Astrocyte (in vitro differentiated cells and primary cell): ENCODE measurements around the gene HS6ST3.

Experiments used
- EZH2 ChIP-seq: IDR thresholded peaks from 2 replicates; pipeline ENCODE4 v1.6.1; 2012; ENCODE audit warnings: mild to moderate bottlenecking, low read length, inconsistent platforms; ENCODE audit not compliant: insufficient read depth
- TF ChIP-seq, protein P1 (sequence below): IDR thresholded peaks from 2 replicates; pipeline ENCODE4 v1.5.1; 2011; ENCODE audit warnings: low read depth, mild to moderate bottlenecking, inconsistent platforms, low read length, moderate library complexity; ENCODE audit not compliant: insufficient read depth

DNA sequence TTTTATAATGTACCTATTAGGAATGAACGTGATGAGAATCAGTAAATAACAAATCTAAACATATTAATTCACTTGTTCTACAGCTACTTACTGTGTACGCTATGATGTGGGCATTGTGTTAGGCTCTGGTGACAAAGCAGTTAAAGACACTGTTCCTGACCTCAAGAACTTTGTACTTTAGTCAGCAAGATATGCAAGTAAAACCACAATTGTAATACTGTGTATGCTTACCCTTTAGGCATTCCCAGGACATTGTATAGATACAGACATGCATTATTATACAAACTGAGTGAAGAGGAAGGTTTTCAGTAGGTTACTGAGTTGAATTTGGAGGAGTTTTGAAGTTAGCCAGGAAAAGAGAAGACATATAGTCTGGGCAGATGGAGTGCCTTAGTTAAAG lies 435.8 kb downstream of the HS6ST3 start:
- TF ChIP-seq, protein P1, sequence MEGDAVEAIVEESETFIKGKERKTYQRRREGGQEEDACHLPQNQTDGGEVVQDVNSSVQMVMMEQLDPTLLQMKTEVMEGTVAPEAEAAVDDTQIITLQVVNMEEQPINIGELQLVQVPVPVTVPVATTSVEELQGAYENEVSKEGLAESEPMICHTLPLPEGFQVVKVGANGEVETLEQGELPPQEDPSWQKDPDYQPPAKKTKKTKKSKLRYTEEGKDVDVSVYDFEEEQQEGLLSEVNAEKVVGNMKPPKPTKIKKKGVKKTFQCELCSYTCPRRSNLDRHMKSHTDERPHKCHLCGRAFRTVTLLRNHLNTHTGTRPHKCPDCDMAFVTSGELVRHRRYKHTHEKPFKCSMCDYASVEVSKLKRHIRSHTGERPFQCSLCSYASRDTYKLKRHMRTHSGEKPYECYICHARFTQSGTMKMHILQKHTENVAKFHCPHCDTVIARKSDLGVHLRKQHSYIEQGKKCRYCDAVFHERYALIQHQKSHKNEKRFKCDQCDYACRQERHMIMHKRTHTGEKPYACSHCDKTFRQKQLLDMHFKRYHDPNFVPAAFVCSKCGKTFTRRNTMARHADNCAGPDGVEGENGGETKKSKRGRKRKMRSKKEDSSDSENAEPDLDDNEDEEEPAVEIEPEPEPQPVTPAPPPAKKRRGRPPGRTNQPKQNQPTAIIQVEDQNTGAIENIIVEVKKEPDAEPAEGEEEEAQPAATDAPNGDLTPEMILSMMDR, result no peak
- no peak for TF ChIP-seq EZH2
